SU-DHL-6 (cell line): ENCODE data around the gene CBY2.
"Not testable (repeated sequence)": the region's sequence is repeated elsewhere in the genome, so short reads cannot be mapped to it uniquely, and the experiment has no call there.

Experiments
- H2AFZ ChIP-seq: fragments of 200-600 bp; sonication (generic); 2 replicates; pipeline ENCODE4 v1.6.1; 2014; ENCODE audit warnings: low read depth, mild to moderate bottlenecking, moderate library complexity, mixed read lengths, antibody characterized with exemption, low read length; ENCODE audit not compliant: severe bottlenecking
- H3F3A ChIP-seq: fragments of 200-600 bp; shearing (Covaris generic); 2 replicates; pipeline ENCODE4 v1.6.0; 2016; ENCODE audit warnings: antibody characterized with exemption, mild to moderate bottlenecking; ENCODE audit not compliant: insufficient read depth
- H3K27ac ChIP-seq: fragments of 200-600 bp; sonication (generic); 2 replicates; pipeline ENCODE4 v1.5.1; 2016; ENCODE audit warnings: low read depth, mild to moderate bottlenecking, low read length, moderate library complexity, mixed read lengths
- H3K27me3 ChIP-seq: fragments of 200-600 bp; sonication (generic), shearing (Covaris generic); 2 replicates; pipeline ENCODE4 v1.6.0; 2014; ENCODE audit warnings: mild to moderate bottlenecking, low read length
- H3K36me3 ChIP-seq: fragments of 200-600 bp; sonication (generic); 2 replicates; pipeline ENCODE4 v1.6.1; 2014; ENCODE audit warnings: mild to moderate bottlenecking, low read length, mixed read lengths
- H3K4me2 ChIP-seq: fragments of 300-600, 200-600 bp; shearing (Covaris generic), sonication (generic); 2 replicates; pipeline ENCODE4 v1.6.0; 2014; ENCODE audit warnings: low read length, low read depth, mild to moderate bottlenecking; ENCODE audit not compliant: poor library complexity, severe bottlenecking
- H3K4me3 ChIP-seq: fragments of 200-600 bp; sonication (generic); 2 replicates; pipeline ENCODE4 v1.5.1; 2014; ENCODE audit warnings: antibody characterized with exemption, low read length, mild to moderate bottlenecking, mixed read lengths; ENCODE audit not compliant: insufficient read depth, poor library complexity, severe bottlenecking
- H3K79me2 ChIP-seq: fragments of 200-600 bp; sonication (generic); 2 replicates; pipeline ENCODE4 v1.6.1; 2014; ENCODE audit warnings: mild to moderate bottlenecking, low read length, moderate library complexity; ENCODE audit not compliant: insufficient read depth
- H3K9ac ChIP-seq: fragments of 200-600 bp; sonication (generic); 2 replicates; pipeline ENCODE4 v1.7.0; 2014; ENCODE audit warnings: mild to moderate bottlenecking, low read length
- H3K9me2 ChIP-seq: fragments of 200-600 bp; sonication (generic); replicated peaks from 2 replicates; pipeline ENCODE4 v1.6.1; 2014; ENCODE audit warnings: low read length; ENCODE audit not compliant: insufficient read depth
- H3K9me3 ChIP-seq: fragments of 200-600 bp; sonication (generic); 2 replicates; pipeline ENCODE4 v1.6.1; 2014; ENCODE audit warnings: low read length, mixed read lengths; ENCODE audit not compliant: insufficient read depth
- H4K20me1 ChIP-seq: fragments of 200-600 bp; sonication (generic); 2 replicates; pipeline ENCODE4 v1.6.1; 2014; ENCODE audit warnings: low read depth, mild to moderate bottlenecking, antibody characterized with exemption, low read length, moderate library complexity, mixed read lengths
- CTCF ChIP-seq: fragments of 200-600 bp; sonication (generic); IDR thresholded peaks from one replicate; pipeline ENCODE4 v1.5.1; 2017; ENCODE audit warnings: antibody characterized with exemption, mild to moderate bottlenecking, low read length, moderate library complexity; ENCODE audit not compliant: insufficient read depth, poor library complexity, severe bottlenecking
- EZH2phosphoT487 ChIP-seq: fragments of 200-600 bp; sonication (generic), shearing (Covaris generic); conservative IDR thresholded peaks from 2 replicates; pipeline ENCODE4 v1.6.1; 2018; ENCODE audit warnings: mild to moderate bottlenecking, antibody characterized with exemption, low read length, moderate library complexity, mixed read lengths

CBY2 gene

DNA sequence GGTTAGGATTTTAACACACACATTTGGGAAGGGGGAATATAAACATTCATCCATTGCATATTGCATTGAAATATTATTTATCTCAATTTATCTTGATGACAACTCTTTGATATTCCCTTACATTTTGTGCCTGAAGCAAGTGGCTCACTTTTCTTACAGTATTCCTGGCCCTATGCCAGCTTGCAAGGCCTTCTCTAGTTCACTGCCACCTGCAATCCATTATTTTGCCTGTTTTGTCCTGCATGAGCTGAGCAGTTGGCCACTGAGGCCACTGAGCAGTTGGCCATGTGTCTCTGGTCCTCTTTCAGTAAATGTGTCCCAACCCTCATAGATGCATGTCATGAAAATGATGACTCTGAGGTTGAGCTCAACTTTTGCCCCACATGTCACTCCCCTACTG lies 49.8 kb downstream of the CBY2 start:
- H3K4me2 ChIP-seq: no peak overlapping the region
- H4K20me1 ChIP-seq: no peaks in the 10 kb centered on the region
- no peak overlapping the region for H3K9ac ChIP-seq
- H3K9me2 ChIP-seq: no peaks in the 10 kb centered on the region
- no peak overlapping the region for H2AFZ ChIP-seq
- no peaks in the 10 kb centered on the region for H3F3A ChIP-seq
- no peak overlapping the region for H3K4me3 ChIP-seq
- no peaks in the 10 kb centered on the region for H3K36me3 ChIP-seq
- H3K79me2 ChIP-seq: no peaks in the 10 kb centered on the region
- no peak overlapping the region for H3K27ac ChIP-seq
- no peaks in the 10 kb centered on the region for H3K9me3 ChIP-seq
- TF ChIP-seq CTCF (no peak), EZH2phosphoT487 (no peak)
- no peaks in the 10 kb centered on the region for H3K27me3 ChIP-seq

- H3K27ac ChIP-seq: no peak overlapping the region
- H3K4me2 ChIP-seq: no peak overlapping the region
- no peaks in the 10 kb centered on the region for H3K79me2 ChIP-seq
- no peak for TF ChIP-seq CTCF
- H3K9me2 ChIP-seq: no peaks in the 10 kb centered on the region
- no peaks in the 10 kb centered on the region for H4K20me1 ChIP-seq
- H3K4me3 ChIP-seq: no peak overlapping the region
- H3K9me3 ChIP-seq: no peaks in the 10 kb centered on the region
- no peaks in the 10 kb centered on the region for H3K36me3 ChIP-seq
- no peaks in the 10 kb centered on the region for H3F3A ChIP-seq
- no peak overlapping the region for H2AFZ ChIP-seq
- H3K27me3 ChIP-seq: no peaks in the 10 kb centered on the region
- no peak overlapping the region for H3K9ac ChIP-seq
These were observed 50.4 kb downstream of the CBY2 start for GRCh38 chr13:45752510-45752909.

DNA sequence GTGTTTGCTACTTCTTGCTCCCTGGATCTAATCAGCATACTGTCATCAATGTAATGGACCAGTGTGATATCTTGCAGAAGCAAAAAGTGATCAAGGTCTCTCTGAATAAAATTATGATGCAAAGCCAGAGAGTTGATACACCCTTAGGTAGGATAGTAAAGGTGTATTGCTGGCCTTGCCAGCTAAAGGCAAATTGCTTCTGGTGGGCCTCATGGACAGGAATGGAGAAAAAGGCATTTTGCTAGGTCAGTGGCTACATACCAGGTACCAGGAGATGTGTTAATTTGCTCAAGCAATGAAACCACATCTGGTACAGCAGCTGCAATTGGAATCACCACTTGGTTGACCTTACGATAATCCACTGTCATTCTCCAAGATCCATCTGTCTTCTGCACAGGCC lies 54.4 kb downstream of the CBY2 start:
- H3K79me2 ChIP-seq, H3K9ac ChIP-seq, H3K9me3 ChIP-seq, H3F3A ChIP-seq, H4K20me1 ChIP-seq, H3K27me3 ChIP-seq, H3K27ac ChIP-seq, H3K4me3 ChIP-seq, H2AFZ ChIP-seq, H3K9me2 ChIP-seq, H3K4me2 ChIP-seq, H3K36me3 ChIP-seq: not testable (repeated sequence)

GRCh38 chr13:45757589-45757988 lies 55.5 kb downstream of the CBY2 start:
- not testable (repeated sequence) for H3K36me3 ChIP-seq, H3F3A ChIP-seq, H3K4me2 ChIP-seq, H3K9ac ChIP-seq, H4K20me1 ChIP-seq, H3K4me3 ChIP-seq, H3K9me2 ChIP-seq, H3K27ac ChIP-seq, H3K27me3 ChIP-seq, H3K79me2 ChIP-seq, H2AFZ ChIP-seq, H3K9me3 ChIP-seq
